HepG2 (cell line): Measurements from ENCODE around the gene DHRS4L2. TPM values are rescaled to one million over a fixed set of nuclear protein-coding genes. Genes with fewer than 3 reads are reported as not detected.

Experiments used
- AGO2 ChIP-seq: fragments of 200-400 bp; formaldehyde crosslinking; optimal IDR thresholded peaks from 2 replicates; pipeline ENCODE3; 2017; ENCODE audit warnings: mild to moderate bottlenecking, low read depth, low read length, moderate library complexity
- KLF12 ChIP-seq: sonication (generic); formaldehyde crosslinking; IDR thresholded peaks from 2 replicates; pipeline ENCODE4 v1.4.0; 2020; ENCODE audit warnings: missing genetic modification reagents, borderline replicate concordance
- MAFF ChIP-seq: IDR thresholded peaks from 2 replicates; pipeline ENCODE4 v1.6.1; 2011; ENCODE audit warnings: low read depth, low read length, improper control_type of control experiment
- NCOA1 ChIP-seq: sonication (generic); formaldehyde crosslinking; IDR thresholded peaks from 2 replicates; pipeline ENCODE4 v1.9.0; 2021; ENCODE audit warnings: missing genetic modification reagents
- PLRG1 ChIP-seq: fragments of 450-650 bp; conservative IDR thresholded peaks from 2 replicates; pipeline ENCODE4 v1.6.1; 2016
- SCMH1 ChIP-seq: sonication (generic); formaldehyde crosslinking; IDR thresholded peaks from 2 replicates; pipeline ENCODE4 v1.9.0; 2021; ENCODE audit warnings: missing genetic modification reagents, mild to moderate bottlenecking, borderline replicate concordance
- ZFYVE20 ChIP-seq: sonication (generic); formaldehyde crosslinking; IDR thresholded peaks from 2 replicates; pipeline ENCODE4 v1.8.0; 2023; ENCODE audit warnings: low read depth, mild to moderate bottlenecking, moderate library complexity, missing genetic modification reagents, borderline replicate concordance
- ZNF562 ChIP-seq: sonication (generic); formaldehyde crosslinking; IDR thresholded peaks from 2 replicates; pipeline ENCODE4 v1.8.0; 2022; ENCODE audit warnings: missing genetic modification reagents, borderline replicate concordance
- polyA plus RNA-seq, 8 experiments: library from polyadenylated mRNA; depleted of rRNA in 3 of 8; stranded (reverse) in 7 of 8; unstranded in 1 of 8; fragments of >200 nt; fragmentation: Illumina TruSeq in 4 of 8; extraction: Trizol in 4 of 8; gene quantifications; 2 replicates each; pipeline versions ENCODE4 v1.2.1 to v1.2.3, GENCODE V29; 2011 to 2016; ENCODE audit warnings: low read depth in 4 of 8, missing spikeins in 1 of 8, mixed read lengths in 1 of 8; ENCODE audit not compliant: insufficient read depth in 1 of 8
- total RNA-seq, 5 experiments: library from RNA; depleted of rRNA; stranded (reverse); fragments of >200 nt; fragmentation: Illumina TruSeq; extraction: Trizol; gene quantifications; 2 replicates each; pipeline ENCODE4 v1.2.3, GENCODE V29; 2016; ENCODE audit warnings: low read depth in 1 of 5
- TF ChIP-seq, protein P1 (sequence below): IDR thresholded peaks from 2 replicates; pipeline ENCODE4 v1.4.0; 2020; ENCODE audit warnings: mild to moderate bottlenecking, missing genetic modification reagents
- TF ChIP-seq, protein P2 (sequence below): sonication (generic); formaldehyde crosslinking; IDR thresholded peaks from 2 replicates; pipeline ENCODE4 v1.4.0; 2020; ENCODE audit warnings: mild to moderate bottlenecking, missing genetic modification reagents, borderline replicate concordance
- TF ChIP-seq, protein P3 (sequence below): sonication (generic); formaldehyde crosslinking; IDR thresholded peaks from 2 replicates; pipeline ENCODE4 v1.8.0; 2023; ENCODE audit warnings: mild to moderate bottlenecking, missing genetic modification reagents

The DHRS4L2 gene
- total and polyA plus RNA-seq, 2 of the 13 experiments (the other 11 are each of a cell fraction or from before 2014, with no cell fraction given): 24.7 to 38.2 TPM

DNA sequence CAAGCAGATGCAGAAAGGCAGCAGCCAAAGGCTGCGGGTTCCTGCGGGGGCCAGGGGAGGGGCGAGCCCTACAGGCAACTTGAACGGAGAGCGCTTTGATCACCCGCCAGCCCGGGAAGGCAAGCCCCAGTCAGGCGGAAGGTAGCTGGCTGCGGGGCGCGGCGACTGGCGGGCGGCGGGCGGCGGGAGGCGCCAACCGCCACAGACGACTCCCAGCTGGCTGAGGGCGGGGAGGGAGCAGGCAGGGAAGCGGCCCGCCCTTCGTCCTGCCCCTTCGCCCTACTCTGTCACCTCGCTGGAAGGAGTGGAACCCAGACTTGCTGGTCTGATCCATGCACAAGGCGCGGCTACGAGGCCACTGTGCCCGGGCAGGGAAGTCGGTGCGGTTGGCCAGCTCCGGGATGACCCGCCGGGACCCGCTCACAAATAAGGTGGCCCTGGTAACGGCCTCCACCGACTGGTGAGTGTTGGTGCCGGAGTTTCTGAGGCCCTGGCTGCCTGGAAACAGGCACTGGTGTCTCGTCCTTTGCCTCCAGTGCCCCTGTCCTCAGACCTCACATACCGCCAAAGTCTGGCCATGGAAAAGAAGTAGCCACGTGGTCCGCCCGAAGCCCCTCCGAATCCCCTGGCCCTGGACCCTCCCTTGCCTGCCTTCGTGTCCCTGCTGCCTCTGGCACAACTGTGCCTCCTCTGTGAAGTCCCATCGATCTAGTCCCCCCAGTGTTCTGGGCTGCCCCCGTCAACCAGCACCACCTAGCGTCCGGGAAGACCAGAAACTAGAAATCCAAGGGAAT is 47.6 kb downstream of the DHRS4L2 start (continued):
- TF ChIP-seq, protein P1, sequence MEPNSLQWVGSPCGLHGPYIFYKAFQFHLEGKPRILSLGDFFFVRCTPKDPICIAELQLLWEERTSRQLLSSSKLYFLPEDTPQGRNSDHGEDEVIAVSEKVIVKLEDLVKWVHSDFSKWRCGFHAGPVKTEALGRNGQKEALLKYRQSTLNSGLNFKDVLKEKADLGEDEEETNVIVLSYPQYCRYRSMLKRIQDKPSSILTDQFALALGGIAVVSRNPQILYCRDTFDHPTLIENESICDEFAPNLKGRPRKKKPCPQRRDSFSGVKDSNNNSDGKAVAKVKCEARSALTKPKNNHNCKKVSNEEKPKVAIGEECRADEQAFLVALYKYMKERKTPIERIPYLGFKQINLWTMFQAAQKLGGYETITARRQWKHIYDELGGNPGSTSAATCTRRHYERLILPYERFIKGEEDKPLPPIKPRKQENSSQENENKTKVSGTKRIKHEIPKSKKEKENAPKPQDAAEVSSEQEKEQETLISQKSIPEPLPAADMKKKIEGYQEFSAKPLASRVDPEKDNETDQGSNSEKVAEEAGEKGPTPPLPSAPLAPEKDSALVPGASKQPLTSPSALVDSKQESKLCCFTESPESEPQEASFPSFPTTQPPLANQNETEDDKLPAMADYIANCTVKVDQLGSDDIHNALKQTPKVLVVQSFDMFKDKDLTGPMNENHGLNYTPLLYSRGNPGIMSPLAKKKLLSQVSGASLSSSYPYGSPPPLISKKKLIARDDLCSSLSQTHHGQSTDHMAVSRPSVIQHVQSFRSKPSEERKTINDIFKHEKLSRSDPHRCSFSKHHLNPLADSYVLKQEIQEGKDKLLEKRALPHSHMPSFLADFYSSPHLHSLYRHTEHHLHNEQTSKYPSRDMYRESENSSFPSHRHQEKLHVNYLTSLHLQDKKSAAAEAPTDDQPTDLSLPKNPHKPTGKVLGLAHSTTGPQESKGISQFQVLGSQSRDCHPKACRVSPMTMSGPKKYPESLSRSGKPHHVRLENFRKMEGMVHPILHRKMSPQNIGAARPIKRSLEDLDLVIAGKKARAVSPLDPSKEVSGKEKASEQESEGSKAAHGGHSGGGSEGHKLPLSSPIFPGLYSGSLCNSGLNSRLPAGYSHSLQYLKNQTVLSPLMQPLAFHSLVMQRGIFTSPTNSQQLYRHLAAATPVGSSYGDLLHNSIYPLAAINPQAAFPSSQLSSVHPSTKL (CRISPR knock-in tag): peak; percentile 62
- TF ChIP-seq AGO2 (peak; percentile 28), SCMH1 (CRISPR knock-in tag) (no peak), PLRG1 (no peak), ZNF562 (CRISPR knock-in tag) (no peak), MAFF (no peak), ZFYVE20 (CRISPR knock-in tag) (peak; percentile 41; the same call in 1 of the 2 replicates), KLF12 (CRISPR knock-in tag) (peak; percentile 57; the same call in 1 of the 2 replicates), NCOA1 (CRISPR knock-in tag) (peak; percentile 63; the same call in 1 of the 2 replicates)
- TF ChIP-seq, protein P2, sequence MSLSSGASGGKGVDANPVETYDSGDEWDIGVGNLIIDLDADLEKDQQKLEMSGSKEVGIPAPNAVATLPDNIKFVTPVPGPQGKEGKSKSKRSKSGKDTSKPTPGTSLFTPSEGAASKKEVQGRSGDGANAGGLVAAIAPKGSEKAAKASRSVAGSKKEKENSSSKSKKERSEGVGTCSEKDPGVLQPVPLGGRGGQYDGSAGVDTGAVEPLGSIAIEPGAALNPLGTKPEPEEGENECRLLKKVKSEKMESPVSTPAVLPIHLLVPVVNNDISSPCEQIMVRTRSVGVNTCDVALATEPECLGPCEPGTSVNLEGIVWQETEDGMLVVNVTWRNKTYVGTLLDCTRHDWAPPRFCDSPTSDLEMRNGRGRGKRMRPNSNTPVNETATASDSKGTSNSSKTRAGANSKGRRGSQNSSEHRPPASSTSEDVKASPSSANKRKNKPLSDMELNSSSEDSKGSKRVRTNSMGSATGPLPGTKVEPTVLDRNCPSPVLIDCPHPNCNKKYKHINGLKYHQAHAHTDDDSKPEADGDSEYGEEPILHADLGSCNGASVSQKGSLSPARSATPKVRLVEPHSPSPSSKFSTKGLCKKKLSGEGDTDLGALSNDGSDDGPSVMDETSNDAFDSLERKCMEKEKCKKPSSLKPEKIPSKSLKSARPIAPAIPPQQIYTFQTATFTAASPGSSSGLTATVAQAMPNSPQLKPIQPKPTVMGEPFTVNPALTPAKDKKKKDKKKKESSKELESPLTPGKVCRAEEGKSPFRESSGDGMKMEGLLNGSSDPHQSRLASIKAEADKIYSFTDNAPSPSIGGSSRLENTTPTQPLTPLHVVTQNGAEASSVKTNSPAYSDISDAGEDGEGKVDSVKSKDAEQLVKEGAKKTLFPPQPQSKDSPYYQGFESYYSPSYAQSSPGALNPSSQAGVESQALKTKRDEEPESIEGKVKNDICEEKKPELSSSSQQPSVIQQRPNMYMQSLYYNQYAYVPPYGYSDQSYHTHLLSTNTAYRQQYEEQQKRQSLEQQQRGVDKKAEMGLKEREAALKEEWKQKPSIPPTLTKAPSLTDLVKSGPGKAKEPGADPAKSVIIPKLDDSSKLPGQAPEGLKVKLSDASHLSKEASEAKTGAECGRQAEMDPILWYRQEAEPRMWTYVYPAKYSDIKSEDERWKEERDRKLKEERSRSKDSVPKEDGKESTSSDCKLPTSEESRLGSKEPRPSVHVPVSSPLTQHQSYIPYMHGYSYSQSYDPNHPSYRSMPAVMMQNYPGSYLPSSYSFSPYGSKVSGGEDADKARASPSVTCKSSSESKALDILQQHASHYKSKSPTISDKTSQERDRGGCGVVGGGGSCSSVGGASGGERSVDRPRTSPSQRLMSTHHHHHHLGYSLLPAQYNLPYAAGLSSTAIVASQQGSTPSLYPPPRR (CRISPR knock-in tag): peak; percentile 73
- TF ChIP-seq, protein P3, sequence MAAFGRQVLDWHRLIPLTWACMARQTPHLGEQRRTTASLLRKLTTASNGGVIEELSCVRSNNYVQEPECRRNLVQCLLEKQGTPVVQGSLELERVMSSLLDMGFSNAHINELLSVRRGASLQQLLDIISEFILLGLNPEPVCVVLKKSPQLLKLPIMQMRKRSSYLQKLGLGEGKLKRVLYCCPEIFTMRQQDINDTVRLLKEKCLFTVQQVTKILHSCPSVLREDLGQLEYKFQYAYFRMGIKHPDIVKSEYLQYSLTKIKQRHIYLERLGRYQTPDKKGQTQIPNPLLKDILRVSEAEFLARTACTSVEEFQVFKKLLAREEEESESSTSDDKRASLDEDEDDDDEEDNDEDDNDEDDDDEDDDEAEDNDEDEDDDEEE (CRISPR knock-in tag): peak; percentile 98
